ENCODE results near the gene TLE2. TPM values are rescaled to one million over a fixed set of nuclear protein-coding genes. Genes with fewer than 3 reads are reported as not detected.

TLE2 gene
- total RNA-seq, 2 experiments from 2014 or later, result 1.2 to 1.6 TPM

DNA sequence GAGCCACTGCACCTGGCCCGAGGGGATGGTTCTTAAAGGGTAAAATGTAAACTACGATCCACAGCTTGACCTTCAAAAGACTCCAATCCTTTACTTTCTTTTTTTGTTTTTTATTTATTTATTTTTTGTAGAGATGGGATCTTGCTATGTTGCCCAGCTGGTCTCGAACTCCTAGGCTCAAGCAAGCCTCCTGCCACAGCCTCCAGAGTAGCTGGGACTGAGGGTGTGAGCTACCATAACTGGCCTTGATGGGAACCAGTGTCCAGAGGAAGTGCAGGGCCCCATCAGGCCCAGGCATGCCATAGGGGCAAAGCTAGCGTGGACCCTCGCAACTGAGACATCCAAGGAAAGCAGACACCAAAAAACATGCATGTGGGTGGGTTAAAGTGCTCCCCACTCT is 66.0 kb downstream of the TLE2 start:
- CTCF ChIA-PET (ENCODE audit: unreplicated experiment), result interaction anchor here (0.6 kb wide), 1 partner anchor 200 kb away, joined by 4 read pairs; no protein-coding TSS in a partner anchor
- H3K4me3 ChIP-seq (ENCODE audit: low read depth, low read length, poor library complexity, severe bottlenecking), result no peak overlapping the region
- H3K79me2 ChIP-seq (ENCODE audit: insufficient read depth, low read depth, low read length), result no peaks in the 10 kb centered on the region
- H3K9me3 ChIP-seq (ENCODE audit: low read length), result peaks cover 13% of the 10 kb centered on the region; the same call in 1 of the 2 replicates
- H3K27ac ChIP-seq (ENCODE audit: low read depth, low read length, poor library complexity, severe bottlenecking), result no peak overlapping the region
- no peaks in the 10 kb centered on the region for H3K9me2 ChIP-seq (ENCODE audit: insufficient read depth, low read length)
- no peak overlapping the region for H3K4me2 ChIP-seq (ENCODE audit: low read length)
- TF ChIP-seq, protein P1, sequence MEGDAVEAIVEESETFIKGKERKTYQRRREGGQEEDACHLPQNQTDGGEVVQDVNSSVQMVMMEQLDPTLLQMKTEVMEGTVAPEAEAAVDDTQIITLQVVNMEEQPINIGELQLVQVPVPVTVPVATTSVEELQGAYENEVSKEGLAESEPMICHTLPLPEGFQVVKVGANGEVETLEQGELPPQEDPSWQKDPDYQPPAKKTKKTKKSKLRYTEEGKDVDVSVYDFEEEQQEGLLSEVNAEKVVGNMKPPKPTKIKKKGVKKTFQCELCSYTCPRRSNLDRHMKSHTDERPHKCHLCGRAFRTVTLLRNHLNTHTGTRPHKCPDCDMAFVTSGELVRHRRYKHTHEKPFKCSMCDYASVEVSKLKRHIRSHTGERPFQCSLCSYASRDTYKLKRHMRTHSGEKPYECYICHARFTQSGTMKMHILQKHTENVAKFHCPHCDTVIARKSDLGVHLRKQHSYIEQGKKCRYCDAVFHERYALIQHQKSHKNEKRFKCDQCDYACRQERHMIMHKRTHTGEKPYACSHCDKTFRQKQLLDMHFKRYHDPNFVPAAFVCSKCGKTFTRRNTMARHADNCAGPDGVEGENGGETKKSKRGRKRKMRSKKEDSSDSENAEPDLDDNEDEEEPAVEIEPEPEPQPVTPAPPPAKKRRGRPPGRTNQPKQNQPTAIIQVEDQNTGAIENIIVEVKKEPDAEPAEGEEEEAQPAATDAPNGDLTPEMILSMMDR (conservative IDR thresholded peaks at IDR 0.05; ENCODE audit: low read length), result no peak
- no peak for TF ChIP-seq EZH2phosphoT487 (IDR thresholded peaks at IDR 0.05; ENCODE audit: borderline replicate concordance, low read depth, low read length)
- no peak for DNase-seq (ENCODE audit: low spot score)
- POLR2A ChIA-PET, result interaction anchor here (1.3 kb wide), 1 partner anchor 14 kb away, joined by 3 read pairs; the partner anchor contains the start of gene TLE6
- H4K20me1 ChIP-seq (ENCODE audit: insufficient read depth, low read length), result no peaks in the 10 kb centered on the region
- no peak overlapping the region for H2AFZ ChIP-seq (ENCODE audit: low read length)
- peaks cover under 1% of the 10 kb centered on the region; the same call in 1 of the 2 replicates for H3K36me3 ChIP-seq (ENCODE audit: insufficient read depth, low read length)
- no TSS peak for BruUV-seq (replicated peaks)
- intact Hi-C loops (cut with micrococcal nuclease; ENCODE audit: unreplicated experiment), result no loop called here
- H3K4me1 ChIP-seq (ENCODE audit: insufficient read depth, low read length, poor library complexity, severe bottlenecking), result peaks cover 29% of the 10 kb centered on the region

DNA sequence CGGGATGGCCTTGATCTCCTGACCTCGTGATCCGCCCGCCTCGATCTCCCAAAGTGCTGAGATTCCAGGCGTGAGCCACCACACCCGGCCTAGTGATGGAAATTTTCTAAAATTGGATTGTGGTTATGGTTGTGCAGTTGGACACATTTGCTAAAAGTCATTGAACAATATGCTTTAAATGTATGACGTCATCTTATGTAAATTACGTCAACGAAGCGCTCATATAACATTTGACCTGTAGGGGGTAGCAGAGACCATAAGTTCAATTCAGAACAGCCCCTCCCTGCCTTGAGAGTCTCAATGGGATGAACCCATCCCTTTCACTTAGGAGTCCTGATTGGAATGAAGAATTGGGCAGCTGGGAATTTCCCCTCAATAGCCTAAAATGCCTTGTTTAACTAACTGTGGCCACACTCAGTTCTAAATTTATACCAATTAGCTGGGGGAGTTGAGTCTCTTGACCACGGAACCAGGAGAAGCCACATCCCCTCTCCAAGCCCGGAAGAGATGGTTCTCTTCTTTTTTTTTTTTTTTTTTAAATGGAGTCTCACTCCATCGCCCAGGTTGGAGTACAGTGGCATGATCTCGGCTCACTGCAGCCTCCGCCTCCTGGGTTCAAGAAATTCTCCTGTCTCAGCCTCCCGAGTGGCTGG is 66.9 kb downstream of the TLE2 start:
- no peak for TF ChIP-seq EZH2phosphoT487 (IDR thresholded peaks at IDR 0.05; ENCODE audit: borderline replicate concordance, low read depth, low read length)
- TF ChIP-seq, protein P1 (conservative IDR thresholded peaks at IDR 0.05; ENCODE audit: low read length), result peak; percentile 92
- CTCF ChIA-PET (ENCODE audit: unreplicated experiment), result no interaction called here
- intact Hi-C loops (cut with micrococcal nuclease; ENCODE audit: unreplicated experiment), result loop anchor here (1.0 kb wide), 2 partner anchors 142 to 146 kb away; no protein-coding TSS in a partner anchor
- 0 out of 2 replicates have a peak overlapping the region, but pooled peaks have one; percentile 41 for H2AFZ ChIP-seq (ENCODE audit: low read length)
- no peaks in the 10 kb centered on the region for H3K9me2 ChIP-seq (ENCODE audit: insufficient read depth, low read length)
- POLR2A ChIA-PET, result interaction anchor here (0.6 to 1.3 kb wide), 2 partner anchors 15 to 119 kb away, joined by 3 read pairs; partner anchors contain the start of gene TLE6
- H3K4me2 ChIP-seq (ENCODE audit: low read length), result peak overlapping the region; percentile 34
- no TSS peak for BruUV-seq (replicated peaks)
- no peaks in the 10 kb centered on the region for H3K79me2 ChIP-seq (ENCODE audit: insufficient read depth, low read depth, low read length)
- no peak overlapping the region for H3K27ac ChIP-seq (ENCODE audit: low read depth, low read length, poor library complexity, severe bottlenecking)
- H3K4me1 ChIP-seq (ENCODE audit: insufficient read depth, low read length, poor library complexity, severe bottlenecking), result peaks cover 20% of the 10 kb centered on the region
- H3K9me3 ChIP-seq (ENCODE audit: low read length), result peaks cover 6% of the 10 kb centered on the region; the same call in 1 of the 2 replicates
- H3K36me3 ChIP-seq (ENCODE audit: insufficient read depth, low read length), result no peaks in the 10 kb centered on the region; the same call in 1 of the 2 replicates
- H3K4me3 ChIP-seq (ENCODE audit: low read depth, low read length, poor library complexity, severe bottlenecking), result no peak overlapping the region
- no peaks in the 10 kb centered on the region for H4K20me1 ChIP-seq (ENCODE audit: insufficient read depth, low read length)
- peak; percentile 87 for DNase-seq (ENCODE audit: low spot score)

DNA sequence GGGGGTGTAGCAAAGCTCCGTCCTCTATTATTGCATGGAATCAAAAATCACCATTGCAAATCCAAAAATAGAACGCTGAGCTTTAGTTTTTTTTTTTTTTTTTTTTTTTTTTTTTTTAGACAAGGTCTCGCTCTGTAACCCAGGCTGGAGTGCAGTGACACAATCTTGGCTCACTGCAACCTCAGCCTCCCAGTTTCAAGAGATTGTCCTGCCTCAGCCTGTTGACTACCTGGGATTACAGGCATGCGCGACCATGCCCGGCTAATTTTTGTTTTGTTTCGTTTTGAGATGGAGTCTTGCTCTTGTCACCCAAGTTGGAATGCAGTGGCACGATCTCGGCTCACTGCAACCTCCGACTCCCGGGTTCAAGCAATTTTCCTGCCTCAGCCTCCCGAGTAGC is 69.0 kb downstream of the TLE2 start:
- CTCF ChIA-PET (ENCODE audit: unreplicated experiment), result no interaction called here
- no peak overlapping the region for H3K27ac ChIP-seq (ENCODE audit: low read depth, low read length, poor library complexity, severe bottlenecking)
- H3K79me2 ChIP-seq (ENCODE audit: insufficient read depth, low read depth, low read length), result no peaks in the 10 kb centered on the region
- H2AFZ ChIP-seq (ENCODE audit: low read length), result no peak overlapping the region
- H3K36me3 ChIP-seq (ENCODE audit: insufficient read depth, low read length), result no peaks in the 10 kb centered on the region; the same call in 1 of the 2 replicates
- peaks cover 3% of the 10 kb centered on the region for H3K4me1 ChIP-seq (ENCODE audit: insufficient read depth, low read length, poor library complexity, severe bottlenecking)
- H4K20me1 ChIP-seq (ENCODE audit: insufficient read depth, low read length), result no peaks in the 10 kb centered on the region
- DNase-seq (ENCODE audit: low spot score), result no peak
- H3K9me3 ChIP-seq (ENCODE audit: low read length), result no peaks in the 10 kb centered on the region; the same call in 1 of the 2 replicates
- POLR2A ChIA-PET, result no interaction called here
- no peak for TF ChIP-seq EZH2phosphoT487 (IDR thresholded peaks at IDR 0.05; ENCODE audit: borderline replicate concordance, low read depth, low read length)
- TF ChIP-seq, protein P1 (conservative IDR thresholded peaks at IDR 0.05; ENCODE audit: low read length), result no peak
- BruUV-seq (replicated peaks), result no TSS peak
- H3K4me3 ChIP-seq (ENCODE audit: low read depth, low read length, poor library complexity, severe bottlenecking), result no peak overlapping the region
- no peaks in the 10 kb centered on the region for H3K9me2 ChIP-seq (ENCODE audit: insufficient read depth, low read length)
- intact Hi-C loops (cut with micrococcal nuclease; ENCODE audit: unreplicated experiment), result no loop called here
- no peak overlapping the region for H3K4me2 ChIP-seq (ENCODE audit: low read length)
